ENCODE results near the gene DNM2. TPM values are rescaled to one million over a fixed set of nuclear protein-coding genes. Genes with fewer than 3 reads are reported as not detected.
A peak's percentile ranks its signal among the peaks of the same experiment; 100 is the strongest.

The DNM2 gene
- total and polyA plus RNA-seq, 2 of the 13 experiments (the other 11 are each of a cell fraction or from before 2014, with no cell fraction given) = 41.7 to 59.8 TPM

DNA sequence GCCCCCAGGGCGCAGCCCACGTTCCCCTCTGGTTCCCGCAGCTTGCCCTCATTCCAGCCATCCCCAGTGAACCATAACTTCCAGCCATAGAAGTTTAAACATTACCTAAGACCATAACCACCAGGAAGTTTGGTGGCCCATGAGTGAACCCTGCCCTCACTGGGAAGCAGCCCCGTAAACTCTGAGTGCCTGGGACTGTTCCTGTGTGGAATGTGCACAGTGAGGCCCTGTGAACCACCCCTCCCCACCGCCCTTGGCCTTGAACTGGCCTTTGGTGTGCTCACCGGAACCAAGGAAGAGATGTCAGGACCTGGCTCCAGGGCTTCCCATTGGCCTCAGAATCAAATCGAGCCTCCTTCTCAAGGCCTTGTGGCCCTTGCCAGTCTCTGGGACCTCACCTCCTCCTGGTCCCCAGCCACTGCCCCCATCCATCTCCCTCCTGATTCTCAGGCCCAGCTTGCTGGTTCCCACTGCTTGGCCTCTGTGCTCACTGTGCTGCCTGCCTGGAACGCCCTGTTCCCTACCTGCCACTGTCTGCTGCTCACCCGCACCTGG lies 46.5 kb downstream of the DNM2 start (continued):
- TF ChIP-seq TRIM24 (CRISPR knock-in tag; IDR thresholded peaks at IDR 0.05) (peak; percentile 34; the same call in 1 of the 2 replicates), SOX6 (IDR thresholded peaks at IDR 0.05) (no peak), SOX6 (CRISPR knock-in tag; IDR thresholded peaks at IDR 0.05) (peak; percentile 89), ZNF260 (CRISPR knock-in tag; IDR thresholded peaks at IDR 0.05; ENCODE audit: borderline replicate concordance, low read depth) (no peak), SNAPC2 (CRISPR knock-in tag; IDR thresholded peaks at IDR 0.05) (peak; percentile 67), ATF7 (IDR thresholded peaks at IDR 0.05) (no peak), ATF7 (CRISPR knock-in tag; IDR thresholded peaks at IDR 0.05) (peak; percentile 87), ZFY (CRISPR knock-in tag; IDR thresholded peaks at IDR 0.05) (peak; percentile 56; the same call in 1 of the 2 replicates), ZBTB38 (CRISPR knock-in tag; IDR thresholded peaks at IDR 0.05) (peak; percentile 60; the same call in 1 of the 2 replicates), FOXK2 (IDR thresholded peaks at IDR 0.05) (no peak), ZBTB1 (CRISPR knock-in tag; IDR thresholded peaks at IDR 0.05; ENCODE audit: borderline replicate concordance) (no peak), ZNF234 (CRISPR knock-in tag; conservative IDR thresholded peaks at IDR 0.05) (no peak), ZNF547 (CRISPR knock-in tag; IDR thresholded peaks at IDR 0.05) (peak; percentile 79; the same call in 1 of the 2 replicates), E2F5 (CRISPR knock-in tag; conservative IDR thresholded peaks at IDR 0.05) (0 out of 2 replicates have a peak, but pooled peaks have one; percentile 5), KMT2B (CRISPR knock-in tag; IDR thresholded peaks at IDR 0.05) (peak; percentile 63), SMARCC2 (IDR thresholded peaks at IDR 0.05) (no peak), HMG20B (CRISPR knock-in tag; conservative IDR thresholded peaks at IDR 0.05) (peak; percentile 76), ZFX (CRISPR knock-in tag; IDR thresholded peaks at IDR 0.05; ENCODE audit: low read depth) (peak; percentile 79), KAT8 (CRISPR knock-in tag; IDR thresholded peaks at IDR 0.05) (peak; percentile 91), MAFK (conservative IDR thresholded peaks at IDR 0.05 in 1 of 2, IDR thresholded peaks at IDR 0.05 in 1 of 2; ENCODE audit: low read length in 2 of 2) (0 out of 4 replicates have a peak, but pooled peaks of 1 of the 2 experiments have one; percentile 0), HDAC1 (CRISPR knock-in tag; IDR thresholded peaks at IDR 0.05) (peak; percentile 91), KAT7 (CRISPR knock-in tag; IDR thresholded peaks at IDR 0.05; ENCODE audit: borderline replicate concordance) (0 out of 2 replicates have a peak, but pooled peaks have one; percentile 57), NFE2L2 (IDR thresholded peaks at IDR 0.05; ENCODE audit: low read length) (peak; percentile 15; the same call in 1 of the 2 replicates), NR2F1 (CRISPR knock-in tag; IDR thresholded peaks at IDR 0.05) (peak; percentile 88 to 92), NCOA2 (CRISPR knock-in tag; IDR thresholded peaks at IDR 0.05) (peak; percentile 90), KLF9 (CRISPR knock-in tag; IDR thresholded peaks at IDR 0.05; ENCODE audit: low read depth) (no peak), BHLHE40 (IDR thresholded peaks at IDR 0.05; ENCODE audit: low read length) (peak; percentile 23; the same call in 1 of the 2 replicates), DR1 (CRISPR knock-in tag; IDR thresholded peaks at IDR 0.05) (no peak)
- TF ChIP-seq, protein P1, sequence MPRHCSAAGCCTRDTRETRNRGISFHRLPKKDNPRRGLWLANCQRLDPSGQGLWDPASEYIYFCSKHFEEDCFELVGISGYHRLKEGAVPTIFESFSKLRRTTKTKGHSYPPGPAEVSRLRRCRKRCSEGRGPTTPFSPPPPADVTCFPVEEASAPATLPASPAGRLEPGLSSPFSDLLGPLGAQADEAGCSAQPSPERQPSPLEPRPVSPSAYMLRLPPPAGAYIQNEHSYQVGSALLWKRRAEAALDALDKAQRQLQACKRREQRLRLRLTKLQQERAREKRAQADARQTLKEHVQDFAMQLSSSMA (CRISPR knock-in tag; IDR thresholded peaks at IDR 0.05) = peak; percentile 87; the same call in 1 of the 2 replicates
- TF ChIP-seq, protein P2, sequence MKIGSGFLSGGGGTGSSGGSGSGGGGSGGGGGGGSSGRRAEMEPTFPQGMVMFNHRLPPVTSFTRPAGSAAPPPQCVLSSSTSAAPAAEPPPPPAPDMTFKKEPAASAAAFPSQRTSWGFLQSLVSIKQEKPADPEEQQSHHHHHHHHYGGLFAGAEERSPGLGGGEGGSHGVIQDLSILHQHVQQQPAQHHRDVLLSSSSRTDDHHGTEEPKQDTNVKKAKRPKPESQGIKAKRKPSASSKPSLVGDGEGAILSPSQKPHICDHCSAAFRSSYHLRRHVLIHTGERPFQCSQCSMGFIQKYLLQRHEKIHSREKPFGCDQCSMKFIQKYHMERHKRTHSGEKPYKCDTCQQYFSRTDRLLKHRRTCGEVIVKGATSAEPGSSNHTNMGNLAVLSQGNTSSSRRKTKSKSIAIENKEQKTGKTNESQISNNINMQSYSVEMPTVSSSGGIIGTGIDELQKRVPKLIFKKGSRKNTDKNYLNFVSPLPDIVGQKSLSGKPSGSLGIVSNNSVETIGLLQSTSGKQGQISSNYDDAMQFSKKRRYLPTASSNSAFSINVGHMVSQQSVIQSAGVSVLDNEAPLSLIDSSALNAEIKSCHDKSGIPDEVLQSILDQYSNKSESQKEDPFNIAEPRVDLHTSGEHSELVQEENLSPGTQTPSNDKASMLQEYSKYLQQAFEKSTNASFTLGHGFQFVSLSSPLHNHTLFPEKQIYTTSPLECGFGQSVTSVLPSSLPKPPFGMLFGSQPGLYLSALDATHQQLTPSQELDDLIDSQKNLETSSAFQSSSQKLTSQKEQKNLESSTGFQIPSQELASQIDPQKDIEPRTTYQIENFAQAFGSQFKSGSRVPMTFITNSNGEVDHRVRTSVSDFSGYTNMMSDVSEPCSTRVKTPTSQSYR (CRISPR knock-in tag; IDR thresholded peaks at IDR 0.05; ENCODE audit: borderline replicate concordance) = peak; percentile 97

Measured in HepG2 (cell line).